ENCODE data around the gene CCDC57.

CCDC57 gene

DNA sequence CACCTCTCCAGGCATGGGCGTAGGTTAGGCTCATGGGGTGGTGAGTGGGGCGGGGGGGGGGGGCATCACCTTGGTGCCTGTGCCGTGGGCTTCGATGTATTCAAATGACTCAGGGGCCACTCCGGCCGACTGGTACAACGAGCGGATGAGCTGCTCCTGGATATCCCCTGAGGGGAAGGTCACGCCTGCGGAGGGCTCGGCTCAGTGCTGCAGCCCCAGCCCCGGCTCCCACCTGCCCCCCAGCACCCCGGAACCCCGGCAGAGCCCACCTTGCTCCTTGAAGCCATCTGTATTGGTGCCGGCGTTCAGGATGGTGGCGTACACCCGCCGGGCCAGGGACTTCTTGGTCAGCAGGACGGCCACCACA lies 120.0 kb downstream of the CCDC57 start:
- DNase-seq (ENCODE audit: low read depth), result no peak

DNA sequence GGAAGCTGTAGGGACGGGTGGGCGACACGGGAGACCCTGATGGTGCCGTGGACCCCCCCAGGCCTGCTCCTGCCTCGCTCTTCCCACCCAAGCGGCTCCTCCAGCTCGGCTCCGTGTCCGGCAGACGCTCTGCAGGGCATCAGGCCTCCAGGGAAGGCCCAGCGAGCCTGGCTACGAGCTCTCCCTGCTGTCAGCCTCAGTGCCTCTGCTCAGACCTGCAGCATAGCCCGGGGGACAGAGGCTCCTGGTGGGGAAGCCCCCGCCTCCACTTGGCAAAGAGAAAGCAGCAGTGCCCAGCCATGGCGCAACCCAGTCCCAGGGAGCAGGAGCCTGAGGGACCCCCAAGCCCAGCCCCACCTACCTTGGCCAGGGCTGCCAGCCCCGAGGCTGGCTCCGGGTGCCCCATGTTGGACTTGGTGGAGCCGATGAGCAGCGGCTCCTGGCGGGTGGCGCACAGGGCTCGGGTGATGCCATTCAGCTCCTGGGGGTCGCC lies 120.5 kb downstream of the CCDC57 start:
- DNase-seq (ENCODE audit: low read depth), result no peak

DNA sequence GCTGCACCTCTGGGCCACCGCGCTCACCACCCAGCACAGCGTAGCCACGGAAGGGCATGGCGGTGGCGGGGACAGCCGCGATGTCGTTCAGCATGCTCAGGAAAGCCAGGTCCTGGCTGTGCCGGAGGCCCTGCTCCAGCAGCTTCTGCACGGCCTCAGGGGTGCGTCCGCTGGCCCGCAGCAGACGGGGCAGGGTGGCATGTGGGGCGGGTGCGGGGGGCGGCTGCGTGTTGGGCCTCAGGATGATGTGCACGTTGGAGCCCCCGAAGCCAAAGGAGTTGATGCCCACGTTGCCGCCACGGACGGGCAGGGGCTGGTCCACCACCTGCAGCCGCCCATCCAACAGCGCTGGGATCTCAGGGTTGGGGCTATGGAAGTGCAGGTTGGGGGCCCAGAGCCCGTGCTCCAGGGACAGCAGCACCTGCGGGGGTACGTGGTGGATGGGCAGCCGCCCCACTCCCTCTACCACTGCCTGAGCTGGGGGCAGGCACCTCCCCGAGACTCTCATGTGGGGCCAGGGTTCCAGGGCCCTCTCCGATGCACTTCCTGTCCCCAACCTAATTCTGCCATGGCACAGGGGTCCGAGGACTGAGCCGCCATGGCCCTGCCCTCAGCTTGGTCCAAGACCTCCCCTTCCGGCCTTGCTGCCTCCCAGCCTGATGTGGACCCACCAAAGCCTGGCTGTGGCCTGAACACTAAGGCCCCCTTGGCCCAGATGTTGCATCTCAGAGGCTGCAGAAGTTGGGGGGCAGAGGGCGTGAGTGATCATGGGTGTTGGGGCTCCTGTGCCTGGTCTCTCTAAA lies 121.2 kb downstream of the CCDC57 start:
- no peak for DNase-seq (ENCODE audit: low read depth)

- DNase-seq (ENCODE audit: low read depth), result no peak
These were observed 121.9 kb downstream of the CCDC57 start for GRCh38 chr17:82090549-82091263.

DNA sequence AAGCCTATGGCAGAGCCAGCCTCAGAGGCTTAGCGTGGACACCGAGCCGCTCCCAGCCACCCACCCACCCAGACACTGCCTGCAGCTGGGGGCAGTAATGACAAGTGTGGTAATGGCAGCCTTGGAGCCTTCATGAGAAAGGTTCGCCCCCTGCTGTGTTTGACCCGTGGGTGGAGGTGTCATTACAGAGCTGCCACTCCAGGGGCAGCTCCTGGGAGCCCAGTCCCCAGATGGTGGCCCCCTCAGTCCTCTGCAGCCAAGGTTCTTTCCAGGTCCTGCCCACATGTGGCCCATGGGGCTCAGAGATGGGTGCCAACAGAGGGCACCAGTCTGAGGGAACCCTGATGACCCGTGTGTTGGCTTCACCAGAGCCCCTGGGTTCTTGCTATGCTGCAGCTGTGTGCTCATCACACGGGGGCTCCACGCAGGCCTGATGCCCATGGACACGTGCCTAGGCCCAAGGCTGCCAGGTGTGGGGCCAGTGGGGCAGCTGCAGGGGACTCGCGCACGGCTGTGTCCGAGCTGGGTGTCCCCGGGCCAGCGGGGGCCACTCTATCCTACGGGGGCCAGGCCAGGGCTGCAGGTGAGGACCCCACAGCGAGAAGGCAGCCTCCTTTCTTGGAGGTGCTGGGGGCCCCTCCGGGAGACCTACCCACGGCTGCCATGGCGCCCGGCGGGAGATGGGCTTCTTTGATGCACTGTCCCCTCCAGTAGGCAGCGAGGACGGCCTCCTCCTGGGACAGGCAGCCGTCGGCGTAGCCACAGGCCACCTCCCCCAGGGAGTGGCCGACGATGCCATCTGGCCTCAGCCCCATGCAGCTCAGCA lies 122.7 kb downstream of the CCDC57 start:
- DNase-seq (ENCODE audit: low read depth), result no peak

DNA sequence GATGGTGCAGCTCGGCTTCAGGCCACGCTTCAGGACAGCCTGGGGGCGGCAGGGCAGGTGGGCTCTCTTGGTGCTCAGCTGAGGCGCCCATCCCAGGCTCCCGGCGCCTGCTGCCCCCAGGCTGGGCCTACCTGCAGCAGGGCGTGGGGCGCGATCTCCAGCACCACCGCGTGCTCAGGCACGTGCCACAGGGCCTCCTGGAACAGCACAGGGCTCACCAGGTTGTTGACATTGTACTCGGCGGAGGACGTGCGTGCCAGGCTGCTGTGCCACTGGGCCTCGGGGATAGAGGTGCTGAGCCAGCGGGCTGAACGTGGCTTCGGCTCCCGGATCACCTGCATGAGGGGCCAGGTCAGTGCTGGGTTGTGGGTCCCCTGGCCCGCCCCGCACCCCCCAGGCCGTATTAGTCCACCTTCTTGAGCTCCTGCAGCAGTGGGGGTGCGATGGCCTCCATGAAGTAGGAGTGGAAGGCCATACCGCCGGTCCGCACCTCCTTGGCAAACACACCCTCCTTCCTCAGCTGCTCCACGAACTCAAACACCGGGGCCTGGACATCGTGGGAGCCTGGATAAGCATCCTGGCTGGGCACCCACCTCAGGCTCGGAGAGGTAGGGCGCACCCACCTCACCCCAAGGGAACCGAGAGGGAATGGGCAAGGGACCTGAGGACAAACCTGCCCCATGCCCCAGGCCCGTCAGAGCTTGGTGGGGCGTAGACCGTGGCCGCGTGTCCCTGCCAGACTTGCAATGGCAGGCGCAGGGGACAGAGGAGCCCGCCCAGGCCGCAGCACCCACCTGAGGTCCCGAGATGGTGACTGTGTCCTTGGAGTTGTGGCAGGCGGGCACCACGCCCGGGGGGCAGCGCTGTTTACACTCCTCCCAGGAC lies 123.6 kb downstream of the CCDC57 start:
- no peak for DNase-seq (ENCODE audit: low read depth)

DNA sequence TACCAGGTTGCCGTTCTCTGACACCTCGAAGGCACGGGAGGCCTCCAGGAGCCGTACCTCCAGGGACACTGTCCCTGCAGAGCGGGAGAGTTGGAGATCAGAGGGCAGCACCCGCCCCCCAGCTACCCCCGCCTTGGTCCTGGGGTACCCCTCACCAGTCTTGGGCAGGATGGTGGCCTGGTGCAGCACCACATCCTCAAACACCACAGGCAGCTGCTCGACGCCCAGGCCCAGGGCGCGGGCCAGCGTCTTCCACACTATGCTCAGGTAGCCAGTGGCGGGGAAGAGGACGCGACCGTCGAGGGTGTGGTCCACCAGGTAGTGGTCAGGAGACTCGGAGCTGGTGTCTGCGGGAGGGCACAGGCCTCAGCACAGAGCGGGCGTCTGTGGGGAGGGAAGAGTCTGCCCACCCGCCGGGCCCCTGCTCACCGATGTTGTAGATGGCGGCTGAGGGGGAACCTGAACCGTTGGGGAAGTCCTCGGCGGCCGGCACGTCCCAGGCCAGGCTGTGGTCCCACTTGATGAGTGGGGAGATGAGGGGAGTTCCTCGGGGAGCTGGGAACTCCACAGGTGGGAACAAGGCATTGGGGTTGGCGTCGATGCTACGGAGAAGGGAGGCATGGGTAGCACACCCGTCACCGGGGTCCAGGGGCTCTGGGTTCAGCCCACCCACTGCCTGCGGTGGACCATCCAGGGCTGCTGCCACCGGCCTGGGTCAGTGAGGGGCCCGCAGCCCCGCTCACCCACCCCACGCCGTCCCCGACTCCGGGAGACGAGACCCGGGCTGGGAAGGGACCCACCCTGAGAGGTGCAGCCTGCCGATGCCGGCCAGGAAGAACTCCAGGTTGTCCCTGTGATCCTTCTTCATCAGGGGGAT lies 124.4 kb downstream of the CCDC57 start:
- no peak for DNase-seq (ENCODE audit: low read depth)

DNA sequence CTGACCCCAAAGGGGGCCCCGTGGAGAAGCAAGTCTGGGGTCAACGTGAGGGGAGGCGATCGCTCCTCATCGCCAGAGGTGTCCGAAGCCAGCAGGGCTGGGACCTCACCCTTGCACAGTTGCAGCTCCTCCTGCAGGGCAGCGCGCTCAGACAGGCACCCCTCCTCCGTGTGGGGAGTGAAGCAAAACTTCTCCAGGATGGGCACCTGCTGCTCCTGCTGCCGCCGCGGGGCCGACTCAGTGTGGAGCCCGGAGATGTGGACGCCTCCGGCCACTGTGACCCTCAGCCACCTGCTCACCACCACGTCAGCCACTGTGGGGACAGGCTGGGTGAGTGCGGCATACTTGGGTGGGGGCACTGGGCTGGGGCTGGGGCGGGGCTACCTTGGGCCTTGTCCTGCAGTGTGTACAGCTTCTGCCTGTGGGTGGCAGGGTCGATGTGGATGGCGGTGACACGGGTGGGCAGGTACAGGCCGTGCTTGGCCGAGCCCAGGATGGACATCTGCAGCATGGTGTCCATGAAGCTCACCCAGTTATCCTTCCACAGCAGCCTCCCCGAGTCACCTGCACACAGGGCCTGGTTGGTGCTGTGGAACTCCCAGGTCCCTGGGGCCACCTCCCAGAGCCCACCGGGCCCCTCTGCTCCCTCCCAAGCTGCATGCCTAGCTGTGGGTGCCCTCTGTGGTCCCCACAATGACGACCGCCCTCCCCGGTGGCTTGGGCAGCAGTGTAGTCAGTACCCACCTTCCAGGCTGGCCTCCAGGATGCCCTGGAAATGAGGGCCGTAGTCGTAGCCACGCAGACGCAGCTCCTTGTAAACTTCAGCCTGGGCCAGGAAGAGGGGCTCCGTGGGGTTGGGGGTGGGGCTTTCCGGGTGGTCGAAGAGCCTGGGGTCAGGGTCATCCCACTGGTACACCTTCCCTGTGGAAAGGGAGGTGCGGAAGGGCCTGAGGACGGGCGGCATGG lies 125.4 kb downstream of the CCDC57 start:
- DNase-seq (ENCODE audit: low read depth), result no peak

GRCh38 chr17:82085931-82086764 lies 126.5 kb downstream of the CCDC57 start:
- no peak for DNase-seq (ENCODE audit: low read depth)

- no peak for DNase-seq (ENCODE audit: low read depth)
These were observed 127.4 kb downstream of the CCDC57 start for GRCh38 chr17:82085031-82085861.

- DNase-seq (ENCODE audit: low read depth), result no peak
These were observed 128.1 kb downstream of the CCDC57 start for GRCh38 chr17:82084373-82085030.

- DNase-seq (ENCODE audit: low read depth), result no peak
These were observed 128.9 kb downstream of the CCDC57 start for GRCh38 chr17:82083533-82084359.

GRCh38 chr17:82083009-82083408 lies 129.6 kb downstream of the CCDC57 start:
- no peak for DNase-seq (ENCODE audit: low read depth)

- no peak for DNase-seq (ENCODE audit: low read depth)
These were observed 130.2 kb downstream of the CCDC57 start for GRCh38 chr17:82082456-82082855.

DNA sequence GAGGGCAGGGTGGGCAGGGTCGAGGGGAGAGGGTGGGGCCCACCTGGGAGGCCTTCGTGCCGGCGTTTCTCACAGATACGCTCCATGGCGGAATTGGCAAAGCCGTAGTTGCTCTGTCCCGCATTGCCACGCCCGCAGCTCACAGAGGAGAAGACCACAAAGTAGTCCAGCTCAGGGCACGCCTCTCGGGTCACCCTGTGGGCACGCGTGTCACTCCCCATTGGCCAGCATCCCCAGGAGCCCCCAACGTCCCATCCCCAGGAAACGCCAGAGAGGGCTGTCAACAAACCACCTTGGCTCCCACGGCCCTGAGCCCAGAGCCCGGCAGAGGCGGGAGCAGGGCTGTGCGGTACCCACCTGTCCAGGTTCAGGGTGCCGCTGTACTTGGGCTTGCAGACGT lies 130.7 kb downstream of the CCDC57 start:
- no peak for DNase-seq (ENCODE audit: low read depth)

DNA sequence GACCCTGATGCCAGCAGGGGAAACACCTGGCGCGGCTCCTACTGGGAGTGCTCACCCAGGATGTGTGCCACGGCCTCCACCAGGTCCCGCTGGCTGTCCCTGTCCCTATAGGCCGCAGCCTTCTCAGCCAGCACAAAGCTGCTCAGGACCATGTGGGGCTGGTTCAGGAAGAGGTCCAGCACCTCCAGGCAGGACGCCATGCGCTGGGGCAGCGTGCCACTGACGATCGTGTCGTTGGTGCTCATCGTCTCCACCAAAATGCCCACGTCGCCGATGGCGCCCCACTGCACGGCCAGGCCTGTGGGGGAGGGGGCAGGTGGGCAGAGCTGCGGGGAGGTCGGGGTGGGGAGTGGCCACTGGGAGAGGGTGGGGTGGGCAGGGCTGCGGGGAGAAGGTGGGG lies 131.1 kb downstream of the CCDC57 start:
- DNase-seq (ENCODE audit: low read depth), result no peak
